ENCODE measurements around the gene CYRIA. TPM values are rescaled to one million over a fixed set of nuclear protein-coding genes. Genes with fewer than 3 reads are reported as not detected.

The CYRIA gene
- total and polyA plus RNA-seq, 10 of the 15 experiments (the other 5 are each of a cell fraction or from before 2014, with no cell fraction given): 3.0 to 13.1 (median 8.5) TPM

- no peak for TF ChIP-seq ATF2 (IDR thresholded peaks at IDR 0.05; ENCODE audit: low read length)
- no peak for TF ChIP-seq FOXM1 (IDR thresholded peaks at IDR 0.05; ENCODE audit: low read depth, low read length)
- TF ChIP-seq FOXK2 (IDR thresholded peaks at IDR 0.05): no peak
- TF ChIP-seq MYC (IDR thresholded peaks at IDR 0.05; ENCODE audit: insufficient read depth, insufficient read length, insufficient replicate concordance, low read length, severe bottlenecking): no peak
- TF ChIP-seq ZNF384 (IDR thresholded peaks at IDR 0.05; ENCODE audit: borderline replicate concordance, low read depth, low read length): no peak
Measured at GRCh38 chr2:16657671-16658070, 8.0 kb downstream of the CYRIA start (continued).

GRCh38 chr2:16656784-16657391 lies 8.7 kb downstream of the CYRIA start:
- CTCF ChIA-PET: interaction anchor here (0.9 to 9.4 kb wide), 9 partner anchors 8 to 61 kb away, joined by 3 to 73 read pairs (median 4); no protein-coding TSS in a partner anchor
- H3K4me2 ChIP-seq (ENCODE audit: control insufficient read depth, insufficient read depth): peak overlapping the region; percentile 83
- TF ChIP-seq EED (IDR thresholded peaks at IDR 0.05; ENCODE audit: low read depth) (peak; percentile 93), ZNF622 (IDR thresholded peaks at IDR 0.05) (no peak), DPF2 (IDR thresholded peaks at IDR 0.05) (0 out of 2 replicates have a peak, but pooled peaks have one; percentile 79), NFYB (IDR thresholded peaks at IDR 0.05; ENCODE audit: insufficient read depth, low read depth, low read length) (no peak), RAD51 (IDR thresholded peaks at IDR 0.05) (peak; percentile 46; the same call in 1 of the 2 replicates), PKNOX1 (IDR thresholded peaks at IDR 0.05) (peak; percentile 66; the same call in 1 of the 2 replicates), SMARCA5 (IDR thresholded peaks at IDR 0.05) (0 out of 2 replicates have a peak, but pooled peaks have one; percentile 12), GATAD2B (conservative IDR thresholded peaks at IDR 0.05; ENCODE audit: low read depth) (peak; percentile 76), TCF12 (IDR thresholded peaks at IDR 0.05; ENCODE audit: low read depth, low read length) (peak; percentile 34; the same call in 1 of the 2 replicates), EP300 (IDR thresholded peaks at IDR 0.05; ENCODE audit: borderline replicate concordance in 1 of 2, control insufficient read depth in 1 of 2, low read depth in 2 of 2, low read length in 2 of 2) (peak; percentile 62 to 73; a peak in 3 of 4 replicates), RUNX3 (IDR thresholded peaks at IDR 0.05; ENCODE audit: low read length) (peak; percentile 87), NBN (IDR thresholded peaks at IDR 0.05) (peak; percentile 64; the same call in 1 of the 2 replicates), RELB (IDR thresholded peaks at IDR 0.05; ENCODE audit: low read depth) (peak; percentile 95)

More at GRCh38 chr2:16656784-16657391, 8.7 kb downstream of the CYRIA start:
- ATAC-seq (peak; percentile 67), FAIRE-seq (peak; percentile 83), DNase-seq (ENCODE audit: low read depth, low spot score) (peak; percentile 83)
- Histone ChIP-seq H3K9ac (ENCODE audit: control insufficient read depth, insufficient read depth, low read length) (peak overlapping the region; percentile 42), H4K20me1 (ENCODE audit: control insufficient read depth, insufficient read depth) (no peaks in the 10 kb centered on the region), H3K4me3 (peak overlapping the region; percentile 3; the same call in 1 of the 2 replicates), H3K9me3 (replicated peaks; ENCODE audit: control insufficient read depth, insufficient read depth, low read length) (no peaks in the 10 kb centered on the region), H3K36me3 (ENCODE audit: control insufficient read depth in 2 of 2, insufficient read depth in 2 of 2, low read length in 1 of 2) (no peaks in the 10 kb centered on the region), H3K27ac (ENCODE audit: control insufficient read depth, insufficient read depth) (peak overlapping the region; percentile 68), H2AFZ (ENCODE audit: control insufficient read depth, low read depth, low read length) (peak overlapping the region; percentile 42; the same call in 1 of the 2 replicates), H3K79me2 (ENCODE audit: control insufficient read depth, insufficient read depth, low read length) (no peaks in the 10 kb centered on the region), H3K27me3 (replicated peaks in 1 of 2; ENCODE audit: control insufficient read depth in 2 of 2, insufficient read depth in 2 of 2, low read length in 1 of 2) (peaks cover 0 to 2% of the 10 kb centered on the region in 2 experiments; a peak in 2 of 4 replicates), H3K4me1 (ENCODE audit: control insufficient read depth, insufficient read depth, low read length) (peaks cover 48% of the 10 kb centered on the region)
- ChIA-PET POLR2A (interaction anchor here (0.7 to 9.1 kb wide), 7 partner anchors 7 to 100 kb away, joined by 3 to 187 read pairs (median 5); partner anchors contain the start of gene CYRIA), SMC1A (ENCODE audit: uncharacterized antibody, unreplicated experiment) (interaction anchor here (1.2 to 17.8 kb wide), 8 partner anchors 10 to 99 kb away, joined by 3 to 302 read pairs (median 49); partner anchors contain the start of gene CYRIA), RAD21 (ENCODE audit: unreplicated experiment) (interaction anchor here (0.8 to 13.0 kb wide), 10 partner anchors 7 to 105 kb away, joined by 3 to 202 read pairs (median 5); partner anchors contain the start of gene CYRIA)
- under 1% methylated on average over 8 of the region's 8 CpGs for WGBS (ENCODE audit: insufficient coverage, insufficient replicate concordance, low lambda C conversion rate, missing lambda C conversion rate)
- in situ Hi-C loops (cut with MboI): no loop called here
- intact Hi-C loops (cut with micrococcal nuclease; ENCODE audit: unreplicated experiment): loop anchor here (2.0 to 10.0 kb wide), 3 partner anchors 30 to 1158 kb away; partner anchors contain the start of genes GEN1, MSGN1 and SMC6
- no TSS peak for BruUV-seq (replicated peaks)
